ENCODE data around the gene CNTNAP1.
"Not testable (repeated sequence)": the region's sequence is repeated elsewhere in the genome, so short reads cannot be mapped to it uniquely, and the experiment has no call there.

The CNTNAP1 gene

DNA sequence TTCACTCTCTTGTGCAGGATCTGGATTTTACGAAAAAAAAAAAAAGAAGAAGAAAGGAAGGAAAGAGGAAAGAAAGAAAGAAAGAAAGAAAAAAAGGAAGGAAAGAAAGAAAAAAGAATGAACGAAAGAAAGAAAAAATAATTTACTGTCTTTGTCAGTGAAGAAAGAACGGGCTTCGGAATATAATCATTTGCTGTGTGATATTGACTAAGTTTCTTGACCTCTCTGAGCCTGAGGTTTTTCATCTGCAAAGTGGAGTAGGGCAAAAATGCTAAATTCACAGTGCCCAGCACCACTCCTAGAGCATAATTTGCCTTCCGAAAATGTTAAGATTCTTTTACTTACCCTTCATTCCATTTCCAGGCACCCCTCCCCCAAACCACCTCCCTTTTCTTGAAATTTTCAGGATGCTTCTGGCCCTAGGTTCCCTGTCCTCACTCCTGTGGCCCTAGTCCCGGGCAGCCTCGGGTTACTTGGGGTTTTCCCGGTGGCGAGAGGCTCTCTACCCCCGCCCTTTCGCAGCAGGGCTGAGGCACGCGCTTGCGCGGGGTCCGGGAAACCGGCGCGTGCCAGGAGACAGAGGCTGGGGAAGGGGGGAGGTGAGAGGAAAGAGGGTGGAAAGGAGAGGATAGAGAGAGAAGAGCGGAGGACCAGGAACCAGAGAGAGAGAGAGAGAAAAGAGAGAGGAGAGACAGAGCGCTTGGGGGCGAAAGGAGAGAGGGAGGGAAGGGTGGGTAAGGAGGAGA is at the start of gene CNTNAP1:
Gene CNTNAP1, plus strand, starts transcription at position 556 of the 746 bp plus-strand sequence. CDS start 299 bp downstream, outside the sequence.
- peak; percentile 82 for DNase-seq (ENCODE audit: low spot score)

DNA sequence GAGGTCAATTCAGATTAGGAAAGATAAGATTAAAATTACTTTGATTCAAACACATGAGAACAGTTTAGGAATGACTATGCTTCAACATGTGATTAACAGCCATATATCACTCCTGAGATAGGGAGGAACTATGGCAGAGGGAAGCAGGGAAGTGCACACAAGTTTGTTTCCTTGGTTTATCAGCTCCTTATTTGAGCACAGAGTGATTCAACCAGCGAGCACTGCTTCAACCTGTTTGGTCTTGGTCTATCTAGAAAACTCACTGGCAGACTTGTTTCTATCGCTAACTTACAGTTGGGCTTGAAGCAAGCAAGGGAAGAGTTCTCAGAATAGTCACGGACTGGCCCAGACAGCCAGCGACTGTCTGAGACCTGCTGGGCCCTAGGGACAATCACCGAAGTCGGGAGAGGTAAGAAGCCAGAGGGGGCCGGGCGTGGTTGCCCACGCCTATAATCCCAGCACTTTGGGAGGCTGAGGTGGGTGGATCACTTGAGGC is 49.3 kb upstream of the CNTNAP1 start:
- no peak for DNase-seq (ENCODE audit: low spot score)

DNA sequence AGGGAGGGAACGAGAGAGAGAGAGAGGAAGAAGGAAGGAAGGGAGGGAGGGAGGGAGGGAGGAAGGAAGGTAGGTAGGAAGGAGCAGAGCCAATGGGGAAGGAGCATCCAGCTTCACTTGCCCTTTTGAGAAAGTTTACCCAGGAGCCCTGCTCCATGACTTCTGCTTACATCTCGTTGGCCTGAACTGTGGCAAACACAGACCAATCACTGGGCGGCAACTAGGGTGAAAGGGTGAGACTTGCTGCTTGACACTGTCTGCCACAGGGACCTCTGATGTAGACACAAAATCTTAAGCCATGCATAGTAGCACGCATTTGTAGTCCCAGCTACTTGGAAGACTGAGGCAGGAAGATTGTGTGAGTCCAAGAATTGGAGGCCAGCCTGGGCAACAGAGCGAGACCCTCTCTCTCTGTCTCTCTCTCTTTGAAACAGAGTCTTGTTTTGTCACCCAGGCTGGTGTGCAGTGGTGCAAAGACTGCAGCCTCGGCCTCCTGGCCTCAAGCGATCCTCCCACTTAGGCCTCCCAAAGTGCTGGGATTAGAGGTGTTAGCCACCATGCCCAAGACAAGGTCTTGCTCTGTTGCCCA is 42.7 kb upstream of the CNTNAP1 start:
- DNase-seq (ENCODE audit: low spot score), result no peak

DNA sequence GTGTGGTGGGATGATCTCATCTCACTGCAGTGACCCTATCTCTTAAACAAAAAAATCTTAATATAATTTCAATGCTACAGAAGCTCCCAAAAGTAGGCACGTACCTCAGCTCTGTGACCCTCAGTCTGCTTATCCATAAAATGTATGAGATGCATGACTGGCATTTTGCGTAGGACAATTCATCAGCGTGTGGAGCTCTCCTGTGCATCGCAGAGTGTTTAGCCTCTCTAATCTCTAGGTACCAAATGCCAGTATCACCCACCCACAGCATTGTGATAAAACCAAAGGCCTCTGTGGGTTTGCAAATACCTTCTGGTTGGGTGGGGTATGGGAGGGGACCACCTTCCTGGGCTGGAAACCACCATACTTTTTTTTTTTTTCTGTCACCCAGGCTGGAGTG is 42.2 kb upstream of the CNTNAP1 start:
- DNase-seq (ENCODE audit: low spot score), result no peak

DNA sequence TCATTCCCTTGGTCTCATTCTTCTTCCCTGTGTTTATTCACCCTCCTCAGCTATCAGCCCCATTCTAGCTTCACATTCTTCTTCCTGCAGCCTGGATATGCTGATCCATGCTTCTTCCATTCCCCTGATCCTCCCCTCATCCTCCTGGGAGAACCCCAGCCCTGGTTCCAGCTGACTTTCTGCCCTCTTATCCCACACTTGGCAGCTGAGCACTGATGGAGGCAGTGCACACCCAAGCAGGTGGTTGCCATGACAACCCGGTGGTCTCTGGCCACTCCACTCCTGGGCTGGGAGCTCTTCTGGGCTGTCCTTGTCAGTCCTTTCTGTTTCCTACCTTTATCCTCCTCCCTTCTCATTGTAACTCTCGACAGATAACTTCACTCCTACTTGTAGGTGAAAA is 40.0 kb upstream of the CNTNAP1 start:
- DNase-seq (ENCODE audit: low spot score), result no peak

DNA sequence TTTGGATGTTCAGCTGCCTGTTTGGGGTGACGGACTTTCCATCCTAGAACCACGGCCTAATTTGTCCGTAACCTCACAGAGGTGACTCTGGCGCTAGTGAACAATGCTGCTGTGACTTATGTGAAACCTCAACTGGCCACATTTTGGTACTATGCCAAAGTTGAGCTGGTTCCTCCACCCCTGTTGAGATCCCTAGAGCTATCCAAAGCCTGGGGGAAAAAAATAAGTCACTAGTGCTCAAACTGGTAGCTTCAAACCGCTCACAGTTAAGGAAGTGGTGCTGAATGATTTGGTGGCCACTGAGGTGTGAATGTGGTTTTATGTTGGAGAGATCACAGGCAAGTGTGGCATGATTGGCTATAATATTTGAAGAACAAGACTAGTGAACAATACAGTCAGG is 34.6 kb upstream of the CNTNAP1 start:
- no peak for DNase-seq (ENCODE audit: low spot score)

DNA sequence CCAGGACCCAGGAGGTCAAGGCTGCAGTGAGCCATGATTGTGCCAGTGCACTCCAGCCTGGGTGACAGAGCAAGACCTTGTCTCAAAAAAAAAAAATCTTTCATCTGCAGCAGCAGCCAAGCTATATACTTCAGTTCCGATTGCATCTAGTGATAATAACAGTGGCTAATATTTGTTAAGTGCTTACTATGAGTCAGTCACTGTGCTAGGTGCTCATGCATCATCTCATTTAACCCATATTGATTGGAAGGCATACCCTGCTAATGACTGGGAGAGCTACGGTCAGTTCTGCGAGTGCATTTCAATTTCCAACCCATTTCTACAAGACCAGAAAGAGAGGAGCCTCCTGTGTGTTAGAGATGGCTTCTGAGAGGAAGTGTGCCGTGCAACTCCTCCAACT is 30.9 kb upstream of the CNTNAP1 start:
- no peak for DNase-seq (ENCODE audit: low spot score)

DNA sequence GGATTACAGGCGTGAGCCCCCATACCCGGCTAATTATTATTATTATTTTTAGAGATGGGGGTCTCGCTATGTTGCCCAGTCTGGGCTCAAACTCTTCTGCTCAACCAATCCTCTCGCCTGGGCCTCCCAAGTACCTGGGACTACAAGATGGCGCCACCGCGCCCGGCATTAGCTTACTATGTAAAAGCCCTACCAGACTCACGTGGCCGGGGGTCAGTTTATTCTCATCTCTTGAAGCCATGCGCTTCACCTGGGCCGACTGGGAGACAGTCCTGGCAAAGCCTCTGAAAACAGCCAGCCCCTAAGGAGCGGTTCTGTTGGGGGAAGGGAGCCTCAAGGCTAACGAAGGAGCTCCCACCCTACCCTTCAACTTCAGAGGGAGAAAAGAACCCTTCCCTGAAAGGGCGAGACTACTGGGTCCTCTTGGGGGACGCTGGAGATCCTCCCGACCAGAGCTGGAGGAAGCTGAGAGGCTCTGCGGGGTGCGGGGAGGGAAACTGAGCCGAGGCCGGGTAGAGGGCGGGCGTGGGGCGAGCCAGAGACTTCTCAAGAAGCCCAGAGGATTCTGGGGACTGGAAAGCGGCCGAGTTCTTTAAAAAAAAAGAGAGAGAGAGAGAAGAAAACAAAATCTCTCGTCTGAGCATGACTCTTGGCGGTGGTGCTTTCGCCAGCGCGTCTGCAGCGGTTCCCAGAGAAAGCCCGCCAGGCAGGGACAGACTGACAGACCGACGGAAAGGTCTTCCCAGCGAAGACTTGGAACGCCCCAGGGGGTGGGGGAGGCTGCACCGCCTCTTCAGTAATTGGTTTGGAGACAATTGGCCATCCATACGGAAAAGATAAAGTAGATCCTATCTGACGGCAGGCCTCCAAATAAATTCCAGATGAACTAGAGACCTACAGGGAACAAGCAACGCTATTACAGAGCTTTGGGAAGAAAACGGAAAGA is 28.9 kb upstream of the CNTNAP1 start:
- DNase-seq (ENCODE audit: low spot score), result peak; percentile 53

DNA sequence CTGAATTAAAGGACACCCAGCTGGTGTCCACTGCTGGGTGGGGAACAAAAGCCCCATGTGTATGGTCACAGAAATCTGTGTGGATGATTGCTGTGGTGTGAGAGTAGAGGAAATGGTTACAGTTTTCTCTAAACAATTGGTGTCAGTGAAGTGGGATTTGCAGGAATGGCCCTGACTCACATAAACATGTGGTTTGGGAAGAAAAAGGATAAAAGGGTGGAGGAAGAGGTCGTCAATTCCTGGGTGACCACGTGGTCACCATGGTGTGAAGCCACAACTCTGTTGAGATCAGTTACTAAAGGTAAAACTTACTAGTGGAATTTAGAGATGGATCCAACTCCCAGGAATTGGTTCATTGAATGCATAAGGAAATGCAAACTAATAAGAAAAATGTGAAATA is 26.8 kb upstream of the CNTNAP1 start:
- DNase-seq (ENCODE audit: low spot score), result no peak

DNA sequence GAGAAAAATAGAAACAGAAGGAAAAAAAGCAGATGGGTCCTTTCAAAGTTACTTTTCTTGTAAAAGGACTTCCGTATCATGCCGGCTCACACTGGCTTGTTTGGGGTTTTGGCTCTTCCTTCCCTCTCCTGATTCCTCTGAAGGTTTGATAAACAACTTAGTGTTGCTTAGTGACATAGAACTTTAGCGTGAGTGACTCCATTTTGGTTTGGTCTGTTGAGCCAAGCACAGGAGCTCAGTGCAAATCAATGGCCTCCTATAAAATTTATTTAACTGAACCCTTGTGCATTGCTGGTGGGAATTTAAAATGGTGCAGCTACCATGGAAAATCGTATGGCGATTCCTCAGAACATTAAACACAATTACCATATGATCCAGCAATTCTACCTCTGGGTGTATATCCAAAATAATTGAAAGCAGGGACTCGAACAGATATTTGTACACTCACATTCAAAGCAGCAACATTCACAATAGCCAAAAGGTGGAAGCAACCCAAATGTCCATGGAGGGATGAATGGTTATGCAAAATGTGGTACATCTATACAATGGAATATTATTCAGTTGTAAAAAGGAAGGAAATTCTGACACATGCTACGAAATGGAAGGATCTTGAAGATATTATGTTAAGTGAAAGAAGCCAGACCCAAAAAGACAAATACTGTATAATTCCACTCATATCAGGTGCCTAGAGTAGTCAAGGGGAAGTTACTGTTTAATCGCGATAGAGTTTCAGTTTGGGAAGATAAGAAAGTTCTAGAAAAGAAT is 24.3 kb upstream of the CNTNAP1 start:
- DNase-seq (ENCODE audit: low spot score), result no peak

DNA sequence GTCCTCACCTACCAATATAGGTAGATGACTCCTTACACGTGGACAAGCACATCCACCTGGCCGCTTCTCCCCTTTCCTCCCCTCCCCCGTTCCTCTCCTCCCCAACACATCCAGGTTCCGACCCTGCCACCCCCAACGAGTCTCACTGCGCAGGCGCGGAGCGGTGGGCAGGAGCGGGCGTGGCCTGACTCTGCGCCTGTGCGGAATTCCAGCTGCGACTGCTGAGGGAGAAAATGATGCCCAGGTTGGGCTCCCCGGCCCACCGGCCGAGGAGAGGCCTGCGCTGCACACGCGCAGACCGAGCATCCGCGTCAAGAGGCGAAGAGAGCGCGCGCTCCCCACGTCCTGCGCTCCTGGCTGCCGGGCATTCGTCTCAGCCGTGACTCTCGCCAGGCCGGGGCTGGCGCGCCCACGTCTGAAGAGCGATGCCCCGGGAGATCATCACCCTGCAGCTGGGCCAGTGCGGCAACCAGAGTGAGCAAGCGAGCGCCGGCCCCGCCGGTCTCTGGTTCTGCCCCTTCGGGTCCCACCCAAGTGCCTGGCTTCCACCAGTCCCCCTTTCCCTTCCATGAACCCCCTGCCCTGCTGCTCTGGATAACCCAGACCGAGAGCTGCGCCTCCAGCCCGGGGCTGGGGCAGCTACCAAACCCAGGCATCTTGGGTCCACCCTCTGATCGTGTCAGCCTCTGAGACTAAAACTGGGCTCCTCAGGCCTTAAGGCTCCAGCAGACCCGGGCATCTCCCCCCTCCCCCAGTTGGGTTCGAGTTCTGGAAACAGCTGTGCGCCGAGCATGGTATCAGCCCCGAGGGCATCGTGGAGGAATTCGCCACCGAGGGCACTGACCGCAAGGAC is 23.0 kb upstream of the CNTNAP1 start, which contains the start of gene TUBG2:
Gene TUBG2, plus strand, starts transcription at position 206 of the 853 bp plus-strand sequence. Its CDS starts 220 bp downstream, at position 426.
- DNase-seq (ENCODE audit: low spot score), result peak; percentile 89

DNA sequence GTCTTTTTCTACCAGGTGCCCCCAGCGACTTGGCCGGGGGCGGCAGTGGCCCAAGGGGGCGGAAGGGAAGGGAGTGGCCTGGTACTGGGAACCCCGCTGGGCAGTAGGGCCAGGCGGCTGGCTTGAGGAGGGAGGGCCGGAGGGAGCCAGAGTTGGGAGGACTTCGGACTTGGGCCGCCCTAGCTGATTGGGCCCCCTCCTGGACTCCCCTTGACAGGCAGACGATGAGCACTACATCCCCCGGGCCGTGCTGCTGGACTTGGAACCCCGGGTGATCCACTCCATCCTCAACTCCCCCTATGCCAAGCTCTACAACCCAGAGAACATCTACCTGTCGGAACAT is 22.4 kb upstream of the CNTNAP1 start:
- DNase-seq (ENCODE audit: low spot score), result not testable (repeated sequence)

DNA sequence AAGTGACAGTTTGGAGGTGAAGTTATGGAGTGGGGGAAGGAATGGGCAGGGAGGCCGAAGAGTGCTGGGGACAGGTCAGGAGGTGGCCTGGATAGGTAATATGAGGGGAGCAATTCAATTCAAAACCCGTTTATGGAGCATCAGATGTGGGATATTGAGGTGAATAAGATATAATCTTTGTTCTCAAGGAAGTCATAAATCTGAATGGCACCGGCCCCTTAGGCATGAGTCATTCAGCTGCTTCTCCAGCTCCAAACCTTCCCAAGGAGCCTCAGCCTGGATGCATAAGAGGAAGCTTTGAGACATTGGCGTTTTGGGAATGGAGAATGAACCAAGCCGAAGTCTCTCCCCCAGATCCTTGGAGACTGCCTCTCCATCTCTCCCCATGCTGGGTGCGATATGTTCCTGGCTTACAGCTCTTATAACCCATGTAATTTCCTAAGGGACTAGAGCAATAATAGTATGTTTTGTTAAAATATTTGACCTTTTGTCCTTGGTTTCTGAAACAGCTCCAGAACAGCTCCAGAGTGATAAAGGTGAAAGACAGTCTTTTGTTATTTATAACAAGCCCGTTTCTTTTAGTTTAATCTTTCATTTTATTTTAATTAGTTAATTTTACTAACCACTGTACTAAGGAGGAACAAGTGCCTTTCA is 21.5 kb upstream of the CNTNAP1 start:
- DNase-seq (ENCODE audit: low spot score), result no peak

DNA sequence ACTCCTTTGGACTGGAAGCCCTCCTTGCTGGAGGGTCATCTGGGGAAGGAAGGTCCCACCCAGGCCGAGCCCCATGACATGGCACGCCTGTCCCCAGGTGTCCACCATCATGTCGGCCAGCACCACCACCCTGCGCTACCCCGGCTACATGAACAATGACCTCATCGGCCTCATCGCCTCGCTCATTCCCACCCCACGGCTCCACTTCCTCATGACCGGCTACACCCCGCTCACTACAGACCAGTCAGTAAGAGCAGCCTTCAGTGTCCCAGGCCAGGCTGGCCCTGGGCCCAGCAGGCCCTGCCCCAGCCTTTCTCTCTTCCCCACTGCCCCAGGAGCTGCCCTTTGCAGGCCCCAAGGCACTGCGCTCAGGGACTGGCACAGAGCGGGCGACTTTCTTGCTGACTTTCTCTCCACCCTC is 16.7 kb upstream of the CNTNAP1 start:
- no peak for DNase-seq (ENCODE audit: low spot score)

DNA sequence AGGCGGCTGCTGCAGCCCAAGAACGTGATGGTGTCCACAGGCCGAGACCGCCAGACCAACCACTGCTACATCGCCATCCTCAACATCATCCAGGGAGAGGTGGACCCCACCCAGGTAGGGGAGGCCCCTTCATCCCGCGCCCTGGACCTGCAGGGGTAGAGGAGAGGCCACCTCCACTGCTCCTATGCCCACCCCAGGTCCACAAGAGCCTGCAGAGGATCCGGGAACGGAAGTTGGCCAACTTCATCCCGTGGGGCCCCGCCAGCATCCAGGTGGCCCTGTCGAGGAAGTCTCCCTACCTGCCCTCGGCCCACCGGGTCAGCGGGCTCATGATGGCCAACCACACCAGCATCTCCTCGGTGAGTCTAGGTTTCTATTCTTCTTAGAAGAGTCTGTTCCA is 16.2 kb upstream of the CNTNAP1 start:
- not testable (repeated sequence) for DNase-seq (ENCODE audit: low spot score)

DNA sequence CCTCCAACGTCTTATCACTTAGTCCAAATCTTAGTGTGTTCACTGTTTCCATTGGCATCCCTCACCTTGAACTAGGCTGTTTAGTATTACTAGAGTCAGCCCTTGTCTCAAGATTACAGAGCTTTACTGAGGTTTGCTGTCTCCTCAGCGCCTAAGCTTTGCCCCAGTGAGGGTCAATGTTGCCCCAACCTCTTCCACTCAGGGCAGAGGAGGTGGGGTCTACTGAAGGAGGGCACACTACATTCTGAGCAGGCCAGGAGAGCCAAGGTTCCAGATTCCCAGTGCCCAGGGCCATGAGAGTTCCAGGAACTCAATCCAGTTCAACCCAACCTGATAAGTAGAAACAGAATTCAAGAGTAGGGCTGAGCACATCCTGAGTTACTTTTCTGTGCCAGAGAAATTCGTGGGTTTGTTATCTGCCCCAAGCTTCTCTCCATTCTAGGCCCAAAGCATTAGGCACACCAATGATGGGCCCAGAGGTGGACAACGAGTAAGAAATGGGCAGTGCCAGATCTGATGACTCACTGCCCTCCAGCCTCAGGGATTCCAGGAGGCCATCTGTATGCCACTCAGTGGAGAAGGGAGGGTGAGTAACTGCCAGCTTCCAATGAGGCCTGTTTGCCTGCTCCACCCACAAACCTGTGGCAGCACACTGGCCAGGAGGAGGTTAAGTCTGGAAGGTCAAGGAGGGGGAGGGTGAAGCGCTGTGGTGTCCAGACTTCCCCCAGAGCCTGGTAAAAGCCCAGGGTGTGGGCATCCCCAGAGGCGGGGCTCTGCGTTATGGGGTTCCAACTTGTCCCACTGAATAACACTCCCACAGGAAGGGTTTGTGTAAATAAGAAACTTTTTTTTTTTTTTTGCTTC is 15.0 kb upstream of the CNTNAP1 start:
- DNase-seq (ENCODE audit: low spot score), result no peak

DNA sequence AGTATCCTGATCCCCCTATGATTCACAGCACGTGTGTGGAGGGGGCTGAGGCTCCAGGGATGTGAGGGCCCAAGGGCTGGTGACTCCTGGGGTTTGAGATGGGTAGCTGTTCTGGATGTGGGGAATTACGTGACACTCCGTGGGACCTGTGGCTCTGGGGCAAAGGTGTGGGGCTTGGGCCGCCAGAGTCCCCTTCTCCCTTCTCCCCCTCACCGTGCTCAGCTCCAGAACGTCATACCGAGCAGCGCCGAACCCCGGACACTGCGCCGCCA is 12.7 kb upstream of the CNTNAP1 start:
- DNase-seq (ENCODE audit: low spot score), result no peak

DNA sequence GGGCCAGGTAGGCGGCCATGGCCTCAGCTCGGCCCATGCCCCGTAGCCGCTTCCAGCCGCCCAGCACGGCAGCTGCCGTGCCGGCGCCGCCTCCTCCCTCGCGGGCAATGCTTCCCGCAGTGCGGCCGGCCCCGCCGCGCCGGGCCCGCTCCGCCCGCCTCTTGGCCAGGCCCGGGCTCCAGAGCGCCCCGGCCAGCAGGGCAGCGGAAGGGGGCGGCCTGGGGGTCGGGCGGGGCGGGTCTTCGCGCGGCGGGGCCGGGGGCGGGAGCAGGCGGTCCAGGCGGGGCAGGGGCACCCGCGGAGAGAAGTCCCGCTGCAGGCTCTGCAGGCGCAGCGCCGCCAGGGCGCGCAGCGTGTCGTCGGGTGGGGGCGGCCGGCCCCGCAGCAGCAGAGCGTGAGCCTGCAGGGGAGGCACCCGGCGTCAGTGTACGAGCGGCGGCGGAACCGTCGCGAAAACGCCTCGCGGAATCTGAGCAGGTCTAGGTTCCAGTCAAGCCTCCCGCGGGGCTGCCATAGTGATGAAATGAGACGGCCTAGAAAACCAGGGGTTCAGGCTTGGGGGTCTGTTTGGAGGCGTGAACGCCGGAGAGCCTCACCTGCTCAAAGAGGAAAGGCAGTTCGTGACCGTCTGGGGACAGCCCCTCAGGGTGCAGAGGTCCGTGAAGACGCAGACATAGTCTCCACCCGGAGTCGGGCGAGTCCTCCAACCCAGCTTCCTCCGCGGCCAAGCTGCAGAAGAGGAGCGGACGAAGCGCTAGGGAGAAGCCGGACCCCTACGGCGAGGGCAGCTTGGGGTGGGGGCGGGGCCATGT is 12.1 kb upstream of the CNTNAP1 start:
- no peak for DNase-seq (ENCODE audit: low spot score)

Data from cerebellar cortex (tissue), 1 donor.